K562 (cell line): Measurements from ENCODE around the gene CENPV. TPM values are rescaled to one million over a fixed set of nuclear protein-coding genes. Genes with fewer than 3 reads are reported as not detected.
A peak's percentile ranks its signal among the peaks of the same experiment; 100 is the strongest.

Experiments
- ARID2 ChIP-seq: fragments of 450-650 bp; IDR thresholded peaks from 2 replicates; pipeline ENCODE4 v1.6.1; 2017; ENCODE audit warnings: antibody characterized with exemption, mild to moderate bottlenecking
- ASH1L ChIP-seq: fragments of 450-650 bp; IDR thresholded peaks from 2 replicates; pipeline ENCODE4 v1.6.1; 2018; ENCODE audit warnings: borderline replicate concordance, mild to moderate bottlenecking, low read depth; ENCODE audit not compliant: partially characterized antibody
- BACH1 ChIP-seq: fragments of 200-800 bp; sonication (Bioruptor generic); IDR thresholded peaks from 2 replicates; pipeline ENCODE4 v1.6.1; 2016; ENCODE audit warnings: missing genetic modification characterization, missing compliant biosample characterization
- BMI1 ChIP-seq: fragments of 150-350 bp; IDR thresholded peaks from 2 replicates; pipeline ENCODE4 v1.6.1; 2014; ENCODE audit warnings: low read length
- E2F8 ChIP-seq: fragments of 450-650 bp; IDR thresholded peaks from 2 replicates; pipeline ENCODE4 v1.7.1; 2018; ENCODE audit warnings: mild to moderate bottlenecking, low read depth; ENCODE audit not compliant: partially characterized antibody
- ETV6 ChIP-seq, 3 experiments: fragments of 150-350 bp in 1 of 3; sonication (generic) in 1 of 3; formaldehyde crosslinking in 1 of 3; IDR thresholded peaks; 2 replicates each; pipeline versions ENCODE4 v1.6.1 to v1.8.0; 2014 to 2022; ENCODE audit warnings: borderline replicate concordance in 2 of 3, low read depth in 2 of 3, antibody characterized with exemption in 1 of 3, low read length in 1 of 3, mild to moderate bottlenecking in 1 of 3, missing genetic modification reagents in 1 of 3
- FOSL1 ChIP-seq: fragments of 200-800 bp; sonication (Bioruptor generic); conservative IDR thresholded peaks from 2 replicates; pipeline ENCODE4 v1.6.1; 2016; ENCODE audit warnings: missing genetic modification characterization, missing compliant biosample characterization
- HEY1 ChIP-seq: fragments of 250-450 bp; sonication (Bioruptor Pico); IDR thresholded peaks from 2 replicates; pipeline ENCODE4 v1.5.0; 2020; ENCODE audit warnings: mild to moderate bottlenecking, moderate library complexity, borderline replicate concordance
- NEUROD1 ChIP-seq: fragments of 150-350 bp; IDR thresholded peaks from 2 replicates; pipeline ENCODE4 v1.6.1; 2014; ENCODE audit warnings: borderline replicate concordance, low read length, low read depth; ENCODE audit not compliant: partially characterized antibody
- PBX2 ChIP-seq, 2 experiments: IDR thresholded peaks in 1 of 2; conservative IDR thresholded peaks in 1 of 2; 2 replicates each; pipeline ENCODE4 v1.6.1; 2016; ENCODE audit warnings: low read depth in 2 of 2, mild to moderate bottlenecking in 1 of 2, missing compliant biosample characterization in 1 of 2, missing genetic modification characterization in 1 of 2, moderate library complexity in 1 of 2
- PHB ChIP-seq: fragments of 250-450 bp; sonication (Bioruptor Pico); IDR thresholded peaks from 2 replicates; pipeline ENCODE4 v1.5.0; 2021
- POLR2AphosphoS2 ChIP-seq: IDR thresholded peaks from 2 replicates; pipeline ENCODE4 v1.6.1; 2012; ENCODE audit warnings: low read length, improper control_type of control experiment
- RBM34 ChIP-seq: fragments of 200-400 bp; formaldehyde crosslinking; IDR thresholded peaks from 2 replicates; pipeline ENCODE4 v1.6.1; 2018; ENCODE audit warnings: low read length, borderline replicate concordance; ENCODE audit not compliant: insufficient read depth
- RFX7 ChIP-seq: fragments of 250-450 bp; sonication (Bioruptor Pico); IDR thresholded peaks from 2 replicates; pipeline ENCODE4 v1.5.1; 2021; ENCODE audit warnings: mild to moderate bottlenecking
- SIX5 ChIP-seq, 2 experiments: IDR thresholded peaks; 2 replicates each; pipeline ENCODE4 v1.6.1; 2011; ENCODE audit warnings: low read length in 2 of 2, borderline replicate concordance in 1 of 2, low read depth in 1 of 2, mild to moderate bottlenecking in 1 of 2, moderate library complexity in 1 of 2; ENCODE audit not compliant: insufficient read depth in 1 of 2
- SMARCA5 ChIP-seq: fragments of 450-650 bp; IDR thresholded peaks from 2 replicates; pipeline ENCODE4 v1.6.1; 2016
- SMC3 ChIP-seq: conservative IDR thresholded peaks from 2 replicates; pipeline ENCODE4 v1.6.1; 2011; ENCODE audit warnings: low read depth, low read length, improper control_type of control experiment; ENCODE audit not compliant: insufficient read depth
- TARDBP ChIP-seq: fragments of 450-650 bp; IDR thresholded peaks from 2 replicates; pipeline ENCODE4 v1.6.1; 2016
- YY1 ChIP-seq, 3 experiments: IDR thresholded peaks; 2 replicates each; pipeline ENCODE4 v1.6.1; 2011; ENCODE audit warnings: low read length in 2 of 3, mild to moderate bottlenecking in 2 of 3, moderate library complexity in 2 of 3, borderline replicate concordance in 1 of 3, control low read depth in 1 of 3, low read depth in 1 of 3; ENCODE audit not compliant: insufficient read depth in 3 of 3, insufficient replicate concordance in 2 of 3, control insufficient read depth in 1 of 3, insufficient read length in 1 of 3; ENCODE audit errors: extremely low read depth in 1 of 3
- ZNF778 ChIP-seq: fragments of 450-650 bp; formaldehyde crosslinking; IDR thresholded peaks from 2 replicates; pipeline ENCODE4 v1.4.0; 2020; ENCODE audit warnings: mild to moderate bottlenecking, moderate library complexity
- polyA plus RNA-seq, 8 experiments: library from polyadenylated mRNA; depleted of rRNA in 4 of 8; stranded (reverse) in 5 of 8; unstranded in 3 of 8; fragments of >200 nt; fragmentation: Nextera tagmentation in 2 of 8; fragmentation: Illumina TruSeq in 1 of 8; extraction: Ambion mirVana in 2 of 8; extraction: Trizol in 1 of 8; gene quantifications; 2 replicates each; pipeline versions ENCODE4 v1.2.1 to v1.2.3, GENCODE V29; 2011 to 2014; ENCODE audit warnings: inconsistent platforms in 1 of 8, missing spikeins in 1 of 8
- total RNA-seq, 7 experiments: library from RNA; depleted of rRNA in 6 of 7; stranded (reverse); fragments of >200 nt in 6 of 7; fragmentation: Illumina TruSeq in 2 of 7; extraction: Trizol in 2 of 7; gene quantifications; 2 replicates each; pipeline versions ENCODE4 v1.2.1 to v1.2.3, GENCODE V29; 2011 to 2021; ENCODE audit warnings: low replicate concordance in 1 of 7

The CENPV gene
- total and polyA plus RNA-seq, 9 of the 15 experiments (the other 6 are each of a cell fraction or from before 2014, with no cell fraction given): 17.8 to 131 (median 89.3) TPM

- TF ChIP-seq E2F8 (no peak), ZNF778 (CRISPR knock-in tag) (no peak), PBX2 (CRISPR knock-in tag; IDR thresholded peaks at IDR 0.05; ENCODE audit: low read depth) (no peak), PBX2 (tag; conservative IDR thresholded peaks at IDR 0.05; ENCODE audit: low read depth) (no peak), ETV6 (IDR thresholded peaks at IDR 0.05; ENCODE audit: borderline replicate concordance in 1 of 2, low read depth in 2 of 2, low read length in 1 of 2) (no peak), ETV6 (CRISPR knock-in tag; IDR thresholded peaks at IDR 0.05; ENCODE audit: borderline replicate concordance) (no peak), RFX7 (CRISPR knock-in tag) (no peak), BACH1 (tag) (0 out of 2 replicates have a peak, but pooled peaks have one; percentile 41), ASH1L (no peak), ARID2 (no peak), BMI1 (no peak), SIX5 (IDR thresholded peaks at IDR 0.05; ENCODE audit: borderline replicate concordance in 1 of 2, insufficient read depth in 1 of 2, low read depth in 1 of 2, low read length in 2 of 2) (no peak), SMARCA5 (no peak), POLR2AphosphoS2 (no peak), RBM34 (no peak), SMC3 (no peak), NEUROD1 (peak; percentile 26), YY1 (IDR thresholded peaks at IDR 0.05; ENCODE audit: borderline replicate concordance in 1 of 3, control insufficient read depth in 1 of 3, extremely low read depth in 1 of 3, insufficient read depth in 3 of 3, insufficient read length in 1 of 3, insufficient replicate concordance in 2 of 3, low read depth in 1 of 3, low read length in 2 of 3) (no peak), FOSL1 (tag) (peak; percentile 90), TARDBP (no peak), PHB (CRISPR knock-in tag) (no peak), HEY1 (CRISPR knock-in tag) (no peak)
Measured at GRCh38 chr17:16398270-16399267, 45.3 kb upstream of the CENPV start (continued).
